Stimulated activated CD4-positive, alpha-beta T cell treated with anti-CD3 and anti-CD28 coated beads, Interleukin-1b, Interleukin-23, amount 100 ng/mL, for 24 hours (primary cell): ENCODE measurements around the gene DERL3.

Source experiments
- DNase-seq, 4 experiments: peaks; one replicate each; pipeline ENCODE4 v3.0.0-alpha.2; 2020; ENCODE audit warnings: low read depth in 4 of 4, low spot score in 1 of 4

The DERL3 gene

DNA sequence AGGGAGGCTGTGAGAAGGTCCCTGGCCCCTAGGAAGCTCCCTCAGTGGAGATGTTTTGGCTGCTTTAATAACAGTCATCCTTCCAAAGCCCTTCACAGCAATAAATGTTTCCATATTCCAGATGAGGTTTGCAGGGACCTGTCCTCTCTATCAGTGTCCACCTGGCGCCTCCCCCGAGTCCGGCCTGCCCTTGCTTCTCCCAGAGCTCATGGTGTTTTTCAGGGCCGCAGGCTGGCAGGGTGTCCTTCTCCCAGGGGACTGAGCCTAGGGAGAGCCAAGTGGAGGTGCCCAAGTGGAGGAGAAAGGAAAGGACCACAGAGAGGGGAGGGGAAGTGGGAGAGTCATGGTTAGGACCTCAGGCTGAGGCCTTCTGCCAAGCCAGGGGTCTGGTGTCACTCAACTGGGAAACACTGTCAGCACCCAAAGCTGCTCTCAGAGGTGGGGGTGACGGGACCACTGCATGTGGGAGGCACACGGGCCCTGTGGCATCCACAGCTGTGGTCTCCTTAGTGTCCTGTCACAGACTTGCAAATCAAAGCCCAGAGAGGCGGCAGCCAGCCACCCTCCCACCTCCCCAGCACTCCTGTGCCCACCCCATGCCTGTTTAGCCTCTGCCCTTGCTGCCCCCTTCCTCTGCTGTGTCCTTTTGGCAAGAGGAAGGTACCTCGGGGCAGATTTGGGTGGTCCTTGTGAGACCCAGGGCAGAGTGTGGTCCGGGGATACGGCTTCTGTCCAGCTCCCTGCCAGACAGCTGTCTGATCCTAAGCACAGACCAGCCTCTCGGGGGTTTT is 6.4 kb downstream of the DERL3 start:
- DNase-seq, result no peak

- no peak for DNase-seq
Measured at GRCh38 chr22:23831781-23832180, 7.0 kb downstream of the DERL3 start.

DNA sequence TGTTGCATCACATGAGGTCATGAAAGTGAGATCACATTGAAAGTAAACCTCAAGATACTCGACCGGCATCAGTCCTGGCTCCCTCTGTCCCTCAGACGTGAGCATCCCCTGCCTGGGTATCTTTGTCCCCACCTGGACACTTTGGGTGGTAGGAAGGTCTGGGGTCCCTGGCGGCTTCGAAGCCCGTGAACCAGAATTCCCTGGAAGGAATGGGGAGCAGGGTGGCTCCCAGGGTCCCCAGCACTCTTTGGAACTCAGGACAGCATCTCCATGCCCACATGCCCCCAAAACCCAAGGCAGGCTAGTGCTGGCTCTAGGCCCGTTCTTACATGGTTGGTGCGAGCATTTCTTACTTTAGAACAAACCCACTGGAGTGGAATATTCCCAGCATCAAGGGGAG is 7.5 kb downstream of the DERL3 start:
- DNase-seq, result no peak

- no peak for DNase-seq
Measured at GRCh38 chr22:23829845-23830372, 8.9 kb downstream of the DERL3 start.

DNA sequence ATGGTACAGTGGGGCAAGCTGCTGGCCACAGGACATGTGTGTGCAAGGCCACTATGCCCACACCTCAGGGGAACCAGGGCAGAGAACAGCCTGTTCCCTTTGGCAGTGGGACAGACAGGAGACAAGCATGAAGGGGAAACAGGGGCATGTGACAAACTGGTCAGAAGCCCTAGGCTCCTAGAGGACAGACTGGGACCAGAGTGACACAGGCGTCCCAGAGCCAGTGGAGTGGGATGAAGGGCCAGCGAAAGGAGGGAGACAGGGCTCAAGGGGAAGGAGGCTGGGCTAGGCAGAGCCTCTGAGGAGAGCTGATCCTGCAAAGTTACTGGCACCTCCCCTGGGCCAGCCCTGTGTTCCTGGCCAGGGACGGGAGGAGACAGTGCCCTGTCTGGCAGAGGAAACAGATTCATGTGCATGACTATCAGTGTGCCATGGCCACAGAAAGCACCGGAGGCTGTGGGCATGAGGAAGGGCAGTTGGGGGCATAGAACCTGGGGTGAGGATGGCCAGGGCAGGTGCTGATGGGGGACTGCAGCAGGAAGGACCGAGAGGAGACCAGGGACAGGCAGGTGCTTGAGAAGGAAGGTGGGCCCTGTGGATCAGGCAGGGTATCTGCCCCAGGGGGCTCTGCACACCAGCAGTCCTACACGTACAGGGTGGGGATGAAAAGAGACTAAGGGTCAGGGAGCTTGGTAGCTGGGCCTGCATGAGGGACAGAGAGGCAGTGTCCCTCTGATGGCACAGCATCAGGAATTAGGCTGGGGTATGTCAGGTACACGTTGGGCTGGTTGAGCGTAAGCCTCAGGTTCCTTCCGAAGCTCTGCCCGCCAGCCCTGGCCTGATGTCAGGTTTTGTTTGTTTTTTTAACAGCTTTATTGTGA is 9.8 kb downstream of the DERL3 start:
- no peak for DNase-seq

- DNase-seq, result no peak
Measured at GRCh38 chr22:23827351-23827995, 11.3 kb downstream of the DERL3 start.

GRCh38 chr22:23826510-23827350 is 12.1 kb downstream of the DERL3 start:
- DNase-seq, result no peak

GRCh38 chr22:23825246-23825905 is 13.4 kb downstream of the DERL3 start:
- DNase-seq, result no peak

- DNase-seq, result no peak
Measured at GRCh38 chr22:23824476-23825245, 14.1 kb downstream of the DERL3 start.

DNA sequence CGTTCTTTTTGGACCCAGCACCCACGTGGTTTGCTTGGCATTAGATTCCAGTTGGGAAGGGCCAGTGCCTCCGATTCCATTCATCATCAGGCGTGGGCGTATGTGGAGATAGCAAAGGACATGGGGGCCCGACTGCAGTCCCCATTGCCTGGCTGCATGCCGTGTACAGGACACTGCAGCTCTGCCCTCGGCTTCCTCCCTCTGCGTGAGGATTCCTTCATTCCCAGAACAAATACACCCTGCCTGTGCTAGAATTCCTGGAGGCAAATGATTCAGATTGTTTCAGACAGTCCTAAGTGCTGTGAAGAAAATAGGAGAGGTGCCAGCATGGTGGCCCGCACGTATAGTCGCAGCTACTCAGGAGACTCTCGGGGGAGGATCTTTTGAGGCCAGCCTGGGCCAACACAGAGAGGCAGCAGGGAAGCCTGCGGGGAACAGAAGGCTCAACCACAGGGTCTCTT is 15.4 kb downstream of the DERL3 start:
- DNase-seq, result no peak

DNA sequence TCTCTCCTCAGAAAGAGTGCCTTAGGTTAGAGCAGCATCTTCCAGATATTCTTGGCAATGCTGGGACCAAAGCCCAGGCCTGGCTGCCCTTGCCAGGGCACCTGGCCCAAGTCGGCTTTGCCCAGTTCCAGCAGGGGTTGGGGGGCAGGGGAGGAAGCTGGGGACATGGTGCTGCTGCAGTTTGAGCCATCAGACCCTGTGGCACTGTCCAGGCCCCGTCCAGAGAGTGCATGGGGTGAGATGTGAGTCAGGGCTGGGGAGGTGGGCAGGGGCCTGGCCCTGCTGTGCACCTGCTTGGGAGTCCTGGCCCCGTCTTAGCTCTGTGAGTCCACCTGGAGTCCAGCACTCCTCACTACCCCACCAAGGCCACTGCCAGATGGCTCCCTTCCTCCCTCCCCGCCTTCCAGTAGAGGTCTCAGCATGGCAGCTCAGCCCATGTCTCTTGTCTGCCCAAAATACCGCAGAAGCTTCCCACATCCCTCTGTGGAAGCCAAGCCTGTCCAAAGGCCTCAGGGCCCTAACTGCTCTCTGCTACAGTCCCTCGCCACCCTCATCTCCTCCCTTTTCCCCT is 16.6 kb downstream of the DERL3 start:
- no peak for DNase-seq

GRCh38 chr22:23820748-23821211 is 18.0 kb downstream of the DERL3 start:
- no peak for DNase-seq

- DNase-seq, result no peak
Measured at GRCh38 chr22:23818541-23818940, 20.3 kb downstream of the DERL3 start.

DNA sequence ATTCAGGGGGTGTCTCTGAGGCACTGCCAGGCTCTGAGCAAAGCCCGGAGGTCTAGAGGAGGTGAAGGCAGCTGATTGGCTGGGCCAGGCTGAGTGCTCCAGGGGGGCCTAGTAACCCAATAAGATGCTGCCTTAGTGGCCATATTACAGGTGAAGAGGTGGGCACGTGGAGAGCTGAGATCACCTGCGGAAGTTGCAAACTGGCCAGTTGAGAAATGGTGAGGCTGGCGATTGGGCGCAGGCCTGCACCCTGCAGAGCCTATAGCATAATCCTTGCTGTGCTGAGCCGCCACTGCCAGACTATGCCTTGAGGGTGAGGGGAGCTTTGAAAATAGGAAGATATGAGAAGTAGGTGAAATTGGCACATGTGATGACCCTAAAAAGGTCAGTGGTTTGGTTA is 21.7 kb downstream of the DERL3 start:
- DNase-seq, result no peak

DNA sequence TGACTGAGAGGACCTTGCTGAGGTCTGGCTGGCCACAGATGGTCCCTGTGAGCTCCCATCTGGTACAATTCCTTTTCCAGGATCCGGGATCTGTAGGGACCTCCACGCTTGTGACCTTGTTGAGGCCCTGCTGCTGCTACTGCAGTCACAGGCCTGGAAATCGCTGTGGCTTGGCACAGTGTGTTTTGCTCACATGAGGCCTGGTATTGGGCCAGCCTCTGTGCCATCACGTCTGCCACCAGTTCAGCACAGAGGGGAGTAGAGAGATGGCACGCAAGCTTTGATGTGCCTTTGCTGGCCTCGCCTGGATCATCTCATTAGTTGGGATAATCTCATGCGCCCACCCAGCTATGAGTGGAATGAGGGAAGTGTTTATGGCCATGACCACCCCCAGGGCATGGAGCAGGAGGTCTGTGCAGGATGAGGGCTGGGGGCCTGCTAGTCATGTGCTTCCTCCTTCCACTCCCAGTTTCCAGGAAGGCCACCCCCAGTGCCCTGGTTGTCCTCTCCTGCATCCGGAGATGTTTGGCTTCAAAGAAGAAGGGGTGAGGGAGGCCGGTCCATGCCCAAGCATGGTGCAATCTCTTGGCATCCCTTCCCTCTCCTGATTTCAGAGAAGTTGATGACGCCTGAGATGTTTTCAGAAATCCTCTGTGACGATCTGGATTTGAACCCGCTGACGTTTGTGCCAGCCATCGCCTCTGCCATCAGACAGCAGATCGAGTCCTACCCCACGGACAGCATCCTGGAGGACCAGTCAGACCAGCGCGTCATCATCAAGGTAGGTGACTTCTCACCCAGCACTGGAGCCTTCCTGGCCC is 22.4 kb downstream of the DERL3 start:
- no peak for DNase-seq

- DNase-seq, result no peak
Measured at GRCh38 chr22:23815541-23816155, 23.2 kb downstream of the DERL3 start.

GRCh38 chr22:23812378-23812777 is 26.4 kb downstream of the DERL3 start:
- no peak for DNase-seq

GRCh38 chr22:23806837-23807236 is 32.0 kb downstream of the DERL3 start:
- DNase-seq, result no peak
